Esophagus squamous epithelium (tissue), 5 donors: Measurements from ENCODE around the gene AGAP5. TPM values are rescaled to one million over a fixed set of nuclear protein-coding genes. Genes with fewer than 3 reads are reported as not detected.
"Not testable (repeated sequence)": the region's sequence is repeated elsewhere in the genome, so short reads cannot be mapped to it uniquely, and the experiment has no call there.

Experiments
- DNase-seq: peaks from one replicate; lab custom pipeline; 2025; lab: John Stamatoyannopoulos, UW
- H3K27ac ChIP-seq, 4 donors: fragments of 200-600 bp; sonication (generic); one replicate each; pipeline ENCODE4 v1.5.1; 2016 to 2019; ENCODE audit warnings: mild to moderate bottlenecking in 1 of 4
- H3K27me3 ChIP-seq, 4 donors: fragments of 200-600 bp; sonication (generic); 1 replicate in 3 of 4; 2 replicates in 1 of 4; pipeline versions ENCODE4 v1.5.1 to v1.6.0; 2017 to 2021; ENCODE audit warnings: antibody characterized with exemption in 1 of 4
- H3K36me3 ChIP-seq, 3 donors: fragments of 200-600 bp; sonication (generic); one replicate each; pipeline ENCODE4 v1.5.1; 2016 to 2019
- H3K4me1 ChIP-seq, 3 donors: fragments of 200-600 bp; sonication (generic); one replicate each; pipeline ENCODE4 v1.5.1; 2017 to 2019
- H3K4me3 ChIP-seq, 4 donors: fragments of 200-600 bp; sonication (generic); 1 replicate in 3 of 4; 2 replicates in 1 of 4; pipeline ENCODE4 v1.5.1; 2016 to 2019; ENCODE audit warnings: mild to moderate bottlenecking in 2 of 4, moderate library complexity in 1 of 4
- H3K9me3 ChIP-seq, 3 donors: fragments of 200-600 bp; sonication (generic); one replicate each; pipeline ENCODE4 v1.5.1; 2016 to 2019
- CTCF ChIP-seq, 6 experiments: fragments of 450-650 bp in 4 of 6; fragments of 200-600 bp in 2 of 6; sonication (generic) in 2 of 6; IDR thresholded peaks; one replicate each; pipeline ENCODE4 v1.5.1; 2016 to 2019; ENCODE audit warnings: antibody characterized with exemption in 6 of 6, mild to moderate bottlenecking in 4 of 6, moderate library complexity in 4 of 6
- POLR2A ChIP-seq, 4 donors: fragments of 450-650 bp; IDR thresholded peaks; one replicate each; pipeline ENCODE4 v1.6.1; 2017; ENCODE audit warnings: antibody characterized with exemption in 4 of 4, mild to moderate bottlenecking in 4 of 4, moderate library complexity in 3 of 4
- WGBS, 2 donors: methylation state at CpG; one replicate each; pipeline ENCODE4 v1.1.5; 2018; 5-methylcytosine and 5-hydroxymethylcytosine counted together
- intact Hi-C: fragments of 100-400 bp; cut with DNase I; formaldehyde crosslinking; loops from one replicate; pipeline ENCODE4 v1.15.0; 2022
- total RNA-seq, 4 donors: library from RNA; depleted of rRNA; stranded (reverse); fragments of >200 nt; gene quantifications; one replicate each; pipeline ENCODE4 v1.1.0, GENCODE V29; 2016
- donor health status: DM: yes; HTN: yes; CAD: no.

Gene AGAP5
- total RNA-seq, 4 donors from 2014 or later = 1.7 to 7.9 (median 5.9) TPM

- Histone ChIP-seq H3K9me3 (no peaks in the 10 kb centered on the region), H3K27me3 (no peaks in the 10 kb centered on the region), H3K27ac (no peak overlapping the region), H3K4me1 (peaks cover 0 to 57% (median 18%) of the 10 kb centered on the region in 3 donors), H3K36me3 (peaks cover 0 to 62% (median 5%) of the 10 kb centered on the region in 3 donors), H3K4me3 (no peak overlapping the region)
- WGBS, 2 donors = 92 to 97% methylated on average over 5 to 9 of the region's 20 CpGs
- TF ChIP-seq CTCF (IDR thresholded peaks at IDR 0.05) (no peak), POLR2A (IDR thresholded peaks at IDR 0.05) (no peak)
- DNase-seq = no peak
- intact Hi-C loops = no loop called here
Measured at GRCh38 chr10:73732426-73732825, 34.5 kb upstream of the AGAP5 start.

- H3K27ac ChIP-seq = no peak overlapping the region
- no peaks in the 10 kb centered on the region for H3K9me3 ChIP-seq
- peaks cover 0 to 57% (median 18%) of the 10 kb centered on the region in 3 donors for H3K4me1 ChIP-seq
- H3K27me3 ChIP-seq = no peaks in the 10 kb centered on the region
- no peak for DNase-seq
- WGBS, 2 donors = 87 to 93% methylated on average over 12 to 38 of the region's 42 CpGs
- intact Hi-C loops = no loop called here
- peak overlapping the region in 2 of 4 donors; percentile 75 to 92 for H3K4me3 ChIP-seq
- peaks cover 0 to 62% (median 5%) of the 10 kb centered on the region in 3 donors for H3K36me3 ChIP-seq
- no peak for TF ChIP-seq POLR2A (IDR thresholded peaks at IDR 0.05)
- TF ChIP-seq CTCF (IDR thresholded peaks at IDR 0.05) = no peak
Measured at GRCh38 chr10:73731588-73732375, 33.9 kb upstream of the AGAP5 start.

GRCh38 chr10:73730153-73730906, 32.4 kb upstream of the AGAP5 start:
- peaks cover 0 to 57% (median 18%) of the 10 kb centered on the region in 3 donors for H3K4me1 ChIP-seq
- H3K4me3 ChIP-seq = peak overlapping the region; percentile 63 to 93 (median 84)
- H3K27me3 ChIP-seq = no peaks in the 10 kb centered on the region
- peaks cover 0 to 65% (median 5%) of the 10 kb centered on the region in 3 donors for H3K36me3 ChIP-seq
- 0% methylated on average over 15 to 30 of the region's 58 CpGs for WGBS, 2 donors
- DNase-seq = peak; percentile 60
- TF ChIP-seq POLR2A (IDR thresholded peaks at IDR 0.05) (peak in 2 of 4 donors; percentile 25 to 62), CTCF (IDR thresholded peaks at IDR 0.05) (no peak)
- no peaks in the 10 kb centered on the region for H3K9me3 ChIP-seq
- H3K27ac ChIP-seq = peak overlapping the region; percentile 87 to 97 (median 94)
- intact Hi-C loops = no loop called here

- intact Hi-C loops, H3K27me3 ChIP-seq, H3K9me3 ChIP-seq, DNase-seq: not testable (repeated sequence)
- H3K4me3 ChIP-seq = peak overlapping the region; percentile 63 to 93 (median 84)
- 0 to 1% methylated on average over 5 to 8 of the region's 9 CpGs for WGBS, 2 donors
- peaks cover 0 to 68% (median 5%) of the 10 kb centered on the region in 3 donors for H3K36me3 ChIP-seq
- peaks cover 0 to 55% (median 18%) of the 10 kb centered on the region in 3 donors for H3K4me1 ChIP-seq
- peak overlapping the region; percentile 87 to 97 (median 94) for H3K27ac ChIP-seq
Measured at GRCh38 chr10:73729781-73730152, 31.9 kb upstream of the AGAP5 start.

- TF ChIP-seq CTCF (IDR thresholded peaks at IDR 0.05) (no peak), POLR2A (IDR thresholded peaks at IDR 0.05) (no peak)
- H3K36me3 ChIP-seq = peaks cover 0 to 97% (median 18%) of the 10 kb centered on the region in 3 donors
- 62 to 70% methylated on average over 4 of the region's 4 CpGs for WGBS, 2 donors
- intact Hi-C loops = no loop called here
- H3K4me1 ChIP-seq = peaks cover 0 to 3% (median 0%) of the 10 kb centered on the region in 3 donors
- H3K9me3 ChIP-seq = no peaks in the 10 kb centered on the region
- no peaks in the 10 kb centered on the region for H3K27me3 ChIP-seq
- no peak overlapping the region for H3K4me3 ChIP-seq
- no peak overlapping the region for H3K27ac ChIP-seq
- DNase-seq = no peak
Measured at GRCh38 chr10:73723516-73723915, 25.6 kb upstream of the AGAP5 start.

- H3K4me3 ChIP-seq, DNase-seq, H3K4me1 ChIP-seq, H3K9me3 ChIP-seq, intact Hi-C loops, H3K27me3 ChIP-seq: not testable (repeated sequence)
- H3K36me3 ChIP-seq = peaks cover 0 to 100% (median 40%) of the 10 kb centered on the region in 3 donors
- peak overlapping the region in 1 of 4 donors; percentile 34 for H3K27ac ChIP-seq
- whole genome bisulfite sequencing, 2 donors = 68 to 77% methylated on average over 4 of the region's 4 CpGs
Measured at GRCh38 chr10:73720561-73720960, 22.7 kb upstream of the AGAP5 start.
